Measurements from ENCODE around the gene CLCF1. TPM values are rescaled to one million over a fixed set of nuclear protein-coding genes. Genes with fewer than 3 reads are reported as not detected.

CLCF1 gene
- total RNA-seq, 1 donor, result 4.7 TPM

- DNase-seq (ENCODE audit: low read depth), result no peak
- TF ChIP-seq CTCF (IDR thresholded peaks at IDR 0.05; ENCODE audit: insufficient read depth, low read depth, low read length), result no peak
- H3K4me3 ChIP-seq (ENCODE audit: low read depth, low read length), result no peak overlapping the region
Measured at GRCh38 chr11:67397986-67398660, 24.7 kb upstream of the CLCF1 start.

DNA sequence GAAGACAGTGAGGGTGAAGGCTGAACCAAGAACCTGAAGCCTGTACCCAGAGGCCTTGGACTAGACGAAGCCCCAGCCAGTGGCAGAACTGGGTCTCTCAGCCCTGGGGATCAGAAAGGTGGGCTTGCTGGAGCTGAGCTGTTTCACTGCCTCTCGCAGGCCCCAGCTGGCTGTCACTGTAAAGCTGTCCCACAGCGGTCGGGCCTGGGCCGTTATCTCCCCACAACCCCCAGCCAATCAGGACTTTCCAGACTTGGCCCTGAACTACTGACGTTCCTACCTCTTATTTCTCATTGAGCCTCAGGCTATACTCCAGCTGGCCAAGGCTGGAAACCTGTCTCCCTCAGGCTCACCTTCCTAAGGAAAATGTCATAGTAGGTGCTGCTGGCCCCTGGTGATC lies 24.1 kb upstream of the CLCF1 start:
- no peak for DNase-seq (ENCODE audit: low read depth)
- no peak overlapping the region for H3K4me3 ChIP-seq (ENCODE audit: low read depth, low read length)
- no peak for TF ChIP-seq CTCF (IDR thresholded peaks at IDR 0.05; ENCODE audit: insufficient read depth, low read depth, low read length)

GRCh38 chr11:67396587-67397389 lies 23.4 kb upstream of the CLCF1 start:
- DNase-seq (ENCODE audit: low read depth), result no peak
- no peak for TF ChIP-seq CTCF (IDR thresholded peaks at IDR 0.05; ENCODE audit: insufficient read depth, low read depth, low read length)

GRCh38 chr11:67396259-67396581 lies 22.8 kb upstream of the CLCF1 start:
- no peak overlapping the region for H3K4me3 ChIP-seq (ENCODE audit: low read depth, low read length)
- no peak for DNase-seq (ENCODE audit: low read depth)
- no peak for TF ChIP-seq CTCF (IDR thresholded peaks at IDR 0.05; ENCODE audit: insufficient read depth, low read depth, low read length)

More at GRCh38 chr11:67396587-67397389, 23.4 kb upstream of the CLCF1 start:
- no peak overlapping the region for H3K4me3 ChIP-seq (ENCODE audit: low read depth, low read length)

DNA sequence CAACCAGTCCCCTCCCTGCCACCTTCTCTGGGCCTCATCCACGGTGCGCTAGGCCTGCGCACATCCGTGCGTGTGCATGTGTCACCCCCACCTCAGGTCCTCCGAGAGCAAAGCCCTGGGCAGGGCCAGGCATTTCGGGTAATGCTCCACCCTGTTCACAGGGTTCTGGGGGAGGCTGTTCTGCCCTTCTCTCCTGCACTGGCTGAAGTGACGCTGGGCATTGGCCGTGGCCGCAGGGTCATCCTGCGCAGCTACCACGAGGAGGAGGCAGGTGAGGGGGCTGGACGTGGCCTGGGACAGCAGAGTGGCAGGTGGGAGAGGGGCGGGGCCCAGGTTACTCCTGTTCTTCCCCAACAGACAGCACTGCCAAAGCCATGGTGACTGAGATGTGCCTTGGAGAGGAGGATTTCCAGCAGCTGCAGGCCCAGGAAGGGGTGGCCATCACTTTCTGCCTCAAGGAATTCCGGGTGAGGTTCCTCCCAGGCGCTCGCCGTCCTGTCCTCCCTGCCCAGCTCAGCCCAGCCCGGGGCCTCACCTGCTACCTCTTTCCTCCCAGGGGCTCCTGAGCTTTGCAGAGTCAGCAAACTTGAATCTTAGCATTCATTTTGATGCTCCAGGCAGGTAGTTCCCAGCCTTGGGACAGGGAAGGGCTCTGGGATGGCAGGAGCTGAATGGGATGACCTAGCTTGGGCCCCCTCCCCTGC lies 22.3 kb upstream of the CLCF1 start:
- DNase-seq (ENCODE audit: low read depth), result no peak
- no peak overlapping the region for H3K4me3 ChIP-seq (ENCODE audit: low read depth, low read length)
- no peak for TF ChIP-seq CTCF (IDR thresholded peaks at IDR 0.05; ENCODE audit: insufficient read depth, low read depth, low read length)

GRCh38 chr11:67393990-67394389 lies 20.6 kb upstream of the CLCF1 start:
- DNase-seq (ENCODE audit: low read depth), result no peak
- H3K4me3 ChIP-seq (ENCODE audit: low read depth, low read length), result no peak overlapping the region
- TF ChIP-seq CTCF (IDR thresholded peaks at IDR 0.05; ENCODE audit: insufficient read depth, low read depth, low read length), result no peak

Data from fibroblast of villous mesenchyme (primary cell).